Measurements from ENCODE around the gene LRMDA. TPM values are rescaled to one million over a fixed set of nuclear protein-coding genes. Genes with fewer than 3 reads are reported as not detected.

LRMDA gene
- total and polyA plus RNA-seq, 12 donors, result 30.7 to 132 (median 78.1) TPM

DNA sequence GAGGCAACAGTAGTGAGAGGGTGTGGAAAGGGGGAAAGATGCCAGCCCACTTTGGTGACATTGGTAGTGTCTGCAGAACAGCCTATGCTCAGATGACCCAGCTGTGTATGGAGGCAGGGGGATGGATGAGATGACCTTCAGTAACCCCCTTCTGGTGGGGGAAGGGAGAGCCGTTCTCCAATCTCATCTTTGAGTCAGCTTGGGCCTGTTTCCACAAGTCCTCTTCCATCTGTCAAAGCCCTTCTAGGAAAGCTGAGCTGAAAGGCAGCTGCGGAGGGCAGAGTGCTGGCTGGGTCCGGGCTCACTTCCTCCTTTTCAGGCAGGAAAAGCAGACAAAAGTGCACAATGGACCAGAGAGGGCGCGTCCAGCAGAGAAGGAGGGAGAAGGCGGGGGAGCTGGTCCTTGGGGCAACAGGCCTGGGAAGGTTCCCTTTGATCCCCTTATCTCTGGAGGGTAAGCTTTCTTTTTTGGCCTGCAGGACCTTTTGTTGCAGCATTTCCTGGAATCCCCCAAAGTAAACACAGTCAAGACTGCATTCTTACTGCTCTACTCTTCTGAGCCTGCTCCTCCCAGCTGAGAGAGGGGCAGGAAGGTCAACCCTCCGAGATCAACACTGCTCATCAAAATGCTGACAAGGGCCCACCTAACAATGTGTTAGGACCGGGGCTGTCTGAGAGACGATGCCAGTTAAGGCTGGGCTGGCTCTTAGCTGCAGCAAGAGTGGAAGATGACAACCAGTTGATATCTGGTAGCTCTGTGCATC, 1.2 kb upstream of the LRMDA start:
- Histone ChIP-seq H3K36me3 (replicated peaks in 1 of 2) (no peaks in the 10 kb centered on the region), H3K27ac (peak overlapping the region; percentile 55 to 99 (median 89)), H3K4me3 (peak overlapping the region in 1 of 4 donors; percentile 68), H3K9me3 (replicated peaks in 1 of 3) (no peaks in the 10 kb centered on the region), H3K4me1 (replicated peaks in 1 of 2) (peaks cover 52 to 57% of the 10 kb centered on the region in 2 donors), H3K27me3 (no peaks in the 10 kb centered on the region)
- TF ChIP-seq POLR2A (IDR thresholded peaks at IDR 0.05), result peak in 1 of 2 donors; percentile 59
- TF ChIP-seq, protein P1, sequence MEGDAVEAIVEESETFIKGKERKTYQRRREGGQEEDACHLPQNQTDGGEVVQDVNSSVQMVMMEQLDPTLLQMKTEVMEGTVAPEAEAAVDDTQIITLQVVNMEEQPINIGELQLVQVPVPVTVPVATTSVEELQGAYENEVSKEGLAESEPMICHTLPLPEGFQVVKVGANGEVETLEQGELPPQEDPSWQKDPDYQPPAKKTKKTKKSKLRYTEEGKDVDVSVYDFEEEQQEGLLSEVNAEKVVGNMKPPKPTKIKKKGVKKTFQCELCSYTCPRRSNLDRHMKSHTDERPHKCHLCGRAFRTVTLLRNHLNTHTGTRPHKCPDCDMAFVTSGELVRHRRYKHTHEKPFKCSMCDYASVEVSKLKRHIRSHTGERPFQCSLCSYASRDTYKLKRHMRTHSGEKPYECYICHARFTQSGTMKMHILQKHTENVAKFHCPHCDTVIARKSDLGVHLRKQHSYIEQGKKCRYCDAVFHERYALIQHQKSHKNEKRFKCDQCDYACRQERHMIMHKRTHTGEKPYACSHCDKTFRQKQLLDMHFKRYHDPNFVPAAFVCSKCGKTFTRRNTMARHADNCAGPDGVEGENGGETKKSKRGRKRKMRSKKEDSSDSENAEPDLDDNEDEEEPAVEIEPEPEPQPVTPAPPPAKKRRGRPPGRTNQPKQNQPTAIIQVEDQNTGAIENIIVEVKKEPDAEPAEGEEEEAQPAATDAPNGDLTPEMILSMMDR (IDR thresholded peaks at IDR 0.05), result no peak
- DNase-seq, result peak; percentile 72 to 95 (median 87)
- intact Hi-C loops (cut with DNase I), result no loop called here
- WGBS, 4 donors, result 5 to 31% (median 8%) methylated on average over 9 of the region's 9 CpGs

- H3K9me3 ChIP-seq (replicated peaks in 1 of 3), result no peaks in the 10 kb centered on the region
- peak overlapping the region in 3 of 4 donors; percentile 16 to 68 (median 33) for H3K4me3 ChIP-seq
- no peaks in the 10 kb centered on the region for H3K36me3 ChIP-seq (replicated peaks in 1 of 2)
- intact Hi-C loops (cut with DNase I), result no loop called here
- 54 to 65% (median 58%) methylated on average over 5 of the region's 5 CpGs for WGBS, 4 donors
- peaks cover 52% of the 10 kb centered on the region in 2 donors for H3K4me1 ChIP-seq (replicated peaks in 1 of 2)
- peak overlapping the region in 4 of 5 donors; percentile 86 to 99 (median 92) for H3K27ac ChIP-seq
- peak in 6 of 7 donors; percentile 35 to 72 (median 50) for DNase-seq
- no peaks in the 10 kb centered on the region for H3K27me3 ChIP-seq
- TF ChIP-seq, protein P1 (IDR thresholded peaks at IDR 0.05), result no peak
- no peak for TF ChIP-seq POLR2A (IDR thresholded peaks at IDR 0.05)
Observed at GRCh38 chr10:75432176-75432575, 752 bp downstream of the LRMDA start.

DNA sequence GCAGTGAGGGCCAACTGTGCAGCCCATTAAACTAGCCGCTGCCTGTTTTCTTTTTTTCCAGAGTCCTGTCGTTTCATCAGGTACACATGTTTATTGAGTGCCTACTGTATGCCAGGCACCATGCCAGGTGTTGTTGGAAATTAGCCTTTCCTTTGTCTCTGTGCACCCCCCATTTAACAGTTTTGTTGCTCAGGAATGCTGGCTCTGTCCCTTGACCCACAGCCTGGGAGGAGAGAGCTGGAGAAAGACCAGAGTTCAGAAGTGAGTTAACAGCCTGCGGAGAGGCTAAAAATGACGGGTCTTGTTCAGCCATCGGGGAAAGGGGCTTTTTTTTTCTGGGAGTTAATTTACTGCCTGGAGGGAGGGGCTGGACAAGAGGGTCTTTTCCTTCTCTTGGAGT, 1.3 kb downstream of the LRMDA start:
- Histone ChIP-seq H3K4me3 (peak overlapping the region in 1 of 4 donors; percentile 68), H3K27ac (peak overlapping the region in 2 of 5 donors; percentile 94 to 99), H3K27me3 (no peaks in the 10 kb centered on the region), H3K9me3 (replicated peaks in 1 of 3) (no peaks in the 10 kb centered on the region), H3K4me1 (replicated peaks in 1 of 2) (peaks cover 47 to 49% of the 10 kb centered on the region in 2 donors), H3K36me3 (replicated peaks in 1 of 2) (no peaks in the 10 kb centered on the region)
- no peak for DNase-seq
- intact Hi-C loops (cut with DNase I), result no loop called here
- WGBS, 4 donors, result 58 to 80% (median 67%) methylated on average over 5 of the region's 5 CpGs
- TF ChIP-seq POLR2A (IDR thresholded peaks at IDR 0.05), result no peak
- TF ChIP-seq, protein P1 (IDR thresholded peaks at IDR 0.05), result no peak

GRCh38 chr10:75433216-75433615, 1.8 kb downstream of the LRMDA start:
- intact Hi-C loops (cut with DNase I), result no loop called here
- peaks cover 42 to 45% of the 10 kb centered on the region in 2 donors for H3K4me1 ChIP-seq (replicated peaks in 1 of 2)
- TF ChIP-seq, protein P1 (IDR thresholded peaks at IDR 0.05), result no peak
- no peak for TF ChIP-seq POLR2A (IDR thresholded peaks at IDR 0.05)
- no peaks in the 10 kb centered on the region for H3K9me3 ChIP-seq (replicated peaks in 1 of 3)
- H3K36me3 ChIP-seq (replicated peaks in 1 of 2), result no peaks in the 10 kb centered on the region
- H3K27ac ChIP-seq, result peak overlapping the region in 1 of 5 donors; percentile 99
- H3K4me3 ChIP-seq, result peak overlapping the region in 1 of 4 donors; percentile 68
- 73 to 82% (median 76%) methylated on average over 8 of the region's 8 CpGs for WGBS, 4 donors
- H3K27me3 ChIP-seq, result no peaks in the 10 kb centered on the region
- no peak for DNase-seq

Measured in adrenal gland (tissue), 12 donors.